Sigmoid colon (tissue), 4 donors: ENCODE data around the gene PDCL2.

Experiments used
- EP300 ChIP-seq, 4 donors: sonication (generic); formaldehyde crosslinking; IDR thresholded peaks; one replicate each; pipeline ENCODE4 v1.6.1; 2017; ENCODE audit warnings: antibody characterized with exemption in 4 of 4
- POLR2A ChIP-seq, 2 donors: fragments of 450-650 bp; IDR thresholded peaks; one replicate each; pipeline ENCODE4 v1.6.1; 2016; ENCODE audit warnings: antibody characterized with exemption in 2 of 2, mild to moderate bottlenecking in 2 of 2, moderate library complexity in 2 of 2
- POLR2AphosphoS5 ChIP-seq, 4 donors: sonication (generic); formaldehyde crosslinking; IDR thresholded peaks; one replicate each; pipeline ENCODE4 v1.6.1; 2017; ENCODE audit warnings: antibody characterized with exemption in 4 of 4
- TF ChIP-seq, protein P1 (sequence below), 4 experiments: fragments of 450-650 bp in 3 of 4; fragments of 200-600 bp in 1 of 4; IDR thresholded peaks; one replicate each; pipeline ENCODE4 v1.5.1; 2016 to 2019; ENCODE audit warnings: antibody characterized with exemption in 4 of 4, mild to moderate bottlenecking in 3 of 4, moderate library complexity in 2 of 4

DNA sequence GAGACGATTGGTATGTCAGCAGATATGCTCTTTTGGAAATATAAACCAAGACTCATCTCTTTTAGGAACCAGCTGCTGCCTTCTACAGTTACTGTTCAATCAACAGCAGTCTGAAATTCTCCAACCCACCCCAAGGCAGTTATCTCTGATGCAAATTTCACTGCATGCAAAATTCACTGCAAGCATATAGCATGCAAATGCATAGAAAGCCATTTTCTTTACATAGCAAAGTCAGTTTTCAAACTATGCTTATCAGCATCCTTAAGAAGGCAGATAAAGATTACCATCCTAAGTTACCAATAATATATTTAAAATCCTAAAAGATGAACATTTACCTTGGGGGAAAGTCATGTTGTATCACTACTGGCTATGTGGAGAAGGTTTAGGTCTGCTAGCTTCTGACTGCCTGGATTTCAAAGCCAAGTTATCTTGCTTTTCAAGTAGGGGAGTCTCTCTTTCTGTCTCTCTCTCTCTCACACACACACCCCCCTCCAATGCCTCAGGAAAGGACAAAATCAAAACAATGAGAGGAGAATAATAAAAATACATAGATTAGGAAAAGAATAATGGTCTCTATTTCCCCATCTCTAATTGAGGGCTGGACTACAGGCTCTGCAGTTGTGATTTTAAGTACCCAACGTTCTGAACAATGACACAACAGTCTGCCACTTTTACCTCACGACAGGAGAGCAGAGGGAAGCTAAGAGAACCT is 42.5 kb upstream of the PDCL2 start:
- TF ChIP-seq POLR2A (IDR thresholded peaks at IDR 0.05), result no peak
- no peak for TF ChIP-seq EP300 (IDR thresholded peaks at IDR 0.05)
- TF ChIP-seq, protein P1, sequence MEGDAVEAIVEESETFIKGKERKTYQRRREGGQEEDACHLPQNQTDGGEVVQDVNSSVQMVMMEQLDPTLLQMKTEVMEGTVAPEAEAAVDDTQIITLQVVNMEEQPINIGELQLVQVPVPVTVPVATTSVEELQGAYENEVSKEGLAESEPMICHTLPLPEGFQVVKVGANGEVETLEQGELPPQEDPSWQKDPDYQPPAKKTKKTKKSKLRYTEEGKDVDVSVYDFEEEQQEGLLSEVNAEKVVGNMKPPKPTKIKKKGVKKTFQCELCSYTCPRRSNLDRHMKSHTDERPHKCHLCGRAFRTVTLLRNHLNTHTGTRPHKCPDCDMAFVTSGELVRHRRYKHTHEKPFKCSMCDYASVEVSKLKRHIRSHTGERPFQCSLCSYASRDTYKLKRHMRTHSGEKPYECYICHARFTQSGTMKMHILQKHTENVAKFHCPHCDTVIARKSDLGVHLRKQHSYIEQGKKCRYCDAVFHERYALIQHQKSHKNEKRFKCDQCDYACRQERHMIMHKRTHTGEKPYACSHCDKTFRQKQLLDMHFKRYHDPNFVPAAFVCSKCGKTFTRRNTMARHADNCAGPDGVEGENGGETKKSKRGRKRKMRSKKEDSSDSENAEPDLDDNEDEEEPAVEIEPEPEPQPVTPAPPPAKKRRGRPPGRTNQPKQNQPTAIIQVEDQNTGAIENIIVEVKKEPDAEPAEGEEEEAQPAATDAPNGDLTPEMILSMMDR (IDR thresholded peaks at IDR 0.05), result no peak
- no peak for TF ChIP-seq POLR2AphosphoS5 (IDR thresholded peaks at IDR 0.05)
